ENCODE measurements around the gene GALNT18.

Gene GALNT18

GRCh38 chr11:11641581-11641980 is 19.8 kb upstream of the GALNT18 start:
- H3K4me3 ChIP-seq (ENCODE audit: low read length) = no peak overlapping the region
- no peak for TF ChIP-seq ZNF274 (IDR thresholded peaks at IDR 0.05; ENCODE audit: low read depth, low read length)

- TF ChIP-seq ZNF274 (IDR thresholded peaks at IDR 0.05; ENCODE audit: low read depth, low read length) = no peak
- H3K4me3 ChIP-seq (ENCODE audit: low read length) = no peak overlapping the region
These were observed 19.2 kb upstream of the GALNT18 start for GRCh38 chr11:11640996-11641395.

GRCh38 chr11:11640152-11640551 is 18.3 kb upstream of the GALNT18 start:
- TF ChIP-seq ZNF274 (IDR thresholded peaks at IDR 0.05; ENCODE audit: low read depth, low read length) = no peak
- H3K4me3 ChIP-seq (ENCODE audit: low read length) = no peak overlapping the region

- TF ChIP-seq ZNF274 (IDR thresholded peaks at IDR 0.05; ENCODE audit: low read depth, low read length) = no peak
- no peak overlapping the region for H3K4me3 ChIP-seq (ENCODE audit: low read length)
These were observed 14.9 kb upstream of the GALNT18 start for GRCh38 chr11:11636671-11637070.

GRCh38 chr11:11635443-11635842 is 13.6 kb upstream of the GALNT18 start:
- H3K4me3 ChIP-seq (ENCODE audit: low read length) = no peak overlapping the region
- no peak for TF ChIP-seq ZNF274 (IDR thresholded peaks at IDR 0.05; ENCODE audit: low read depth, low read length)

GRCh38 chr11:11629368-11629767 is 7.6 kb upstream of the GALNT18 start:
- no peak for TF ChIP-seq ZNF274 (IDR thresholded peaks at IDR 0.05; ENCODE audit: low read depth, low read length)
- H3K4me3 ChIP-seq (ENCODE audit: low read length) = no peak overlapping the region

- no peak for TF ChIP-seq ZNF274 (IDR thresholded peaks at IDR 0.05; ENCODE audit: low read depth, low read length)
- H3K4me3 ChIP-seq (ENCODE audit: low read length) = no peak overlapping the region
These were observed 6.8 kb upstream of the GALNT18 start for GRCh38 chr11:11628651-11629050.

GRCh38 chr11:11626128-11626527 is 4.3 kb upstream of the GALNT18 start:
- no peak overlapping the region for H3K4me3 ChIP-seq (ENCODE audit: low read length)
- TF ChIP-seq ZNF274 (IDR thresholded peaks at IDR 0.05; ENCODE audit: low read depth, low read length) = no peak

- TF ChIP-seq ZNF274 (IDR thresholded peaks at IDR 0.05; ENCODE audit: low read depth, low read length) = no peak
- no peak overlapping the region for H3K4me3 ChIP-seq (ENCODE audit: low read length)
These were observed 3.1 kb upstream of the GALNT18 start for GRCh38 chr11:11624926-11625325.

- no peak overlapping the region for H3K4me3 ChIP-seq (ENCODE audit: low read length)
- no peak for TF ChIP-seq ZNF274 (IDR thresholded peaks at IDR 0.05; ENCODE audit: low read depth, low read length)
These were observed 2.4 kb upstream of the GALNT18 start for GRCh38 chr11:11624204-11624603.

GRCh38 chr11:11622772-11623171 is 967 bp upstream of the GALNT18 start:
- TF ChIP-seq ZNF274 (IDR thresholded peaks at IDR 0.05; ENCODE audit: low read depth, low read length) = no peak
- H3K4me3 ChIP-seq (ENCODE audit: low read length) = no peak overlapping the region

GRCh38 chr11:11622340-11622706 is 518 bp upstream of the GALNT18 start:
- no peak overlapping the region; the same call in 1 of the 2 replicates for H3K4me3 ChIP-seq (ENCODE audit: low read length)
- TF ChIP-seq ZNF274 (IDR thresholded peaks at IDR 0.05; ENCODE audit: low read depth, low read length) = no peak

GRCh38 chr11:11620921-11621572 is 758 bp downstream of the GALNT18 start:
- H3K4me3 ChIP-seq (ENCODE audit: low read length) = peak overlapping the region; percentile 69; the same call in 1 of the 2 replicates
- no peak for TF ChIP-seq ZNF274 (IDR thresholded peaks at IDR 0.05; ENCODE audit: low read depth, low read length)

- TF ChIP-seq ZNF274 (IDR thresholded peaks at IDR 0.05; ENCODE audit: low read depth, low read length) = no peak
- peak overlapping the region; percentile 69; the same call in 1 of the 2 replicates for H3K4me3 ChIP-seq (ENCODE audit: low read length)
These were observed 1.5 kb downstream of the GALNT18 start for GRCh38 chr11:11620173-11620920.

- no peak for TF ChIP-seq ZNF274 (IDR thresholded peaks at IDR 0.05; ENCODE audit: low read depth, low read length)
- no peak overlapping the region for H3K4me3 ChIP-seq (ENCODE audit: low read length)
These were observed 2.8 kb downstream of the GALNT18 start for GRCh38 chr11:11618973-11619435.
